GM20431 (cell line): Measurements from ENCODE around the gene F2RL2.

ENCODE experiments used
- in situ Hi-C: fragments of 300-500 bp; cut with MseI, MboI; formaldehyde crosslinking; loops from one replicate; pipeline ENCODE4 v1.15.0; 2020; ENCODE audit warnings: low sequenced_read_pairs; ENCODE audit not compliant: unreplicated experiment

F2RL2 gene

GRCh38 chr5:76625087-76625815, 2.0 kb upstream of the F2RL2 start:
- in situ Hi-C loops, result no loop called here

- in situ Hi-C loops, result no loop called here
These were observed 1.1 kb downstream of the F2RL2 start for GRCh38 chr5:76622076-76622475.

DNA sequence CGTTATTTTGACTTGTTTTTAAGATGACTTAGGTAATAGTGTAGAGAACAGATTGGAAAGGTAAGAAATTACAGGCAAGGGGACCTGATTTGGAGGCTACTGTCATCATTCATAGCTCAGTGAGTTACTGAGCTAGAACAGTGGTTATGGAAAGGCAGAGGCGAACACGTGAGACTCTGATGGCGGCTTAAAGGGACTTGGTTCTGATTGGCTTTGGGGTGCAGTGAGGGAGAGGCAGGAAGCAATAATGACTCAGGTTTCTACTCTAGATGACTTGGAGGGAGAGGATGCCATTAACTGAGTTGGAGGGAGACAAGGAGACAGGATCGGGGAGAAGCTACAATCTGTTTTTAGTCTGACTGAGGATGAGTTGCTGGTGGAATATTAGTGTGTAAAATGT, 3.0 kb downstream of the F2RL2 start:
- in situ Hi-C loops, result no loop called here

- in situ Hi-C loops, result no loop called here
These were observed 5.5 kb downstream of the F2RL2 start for GRCh38 chr5:76617675-76618074.

DNA sequence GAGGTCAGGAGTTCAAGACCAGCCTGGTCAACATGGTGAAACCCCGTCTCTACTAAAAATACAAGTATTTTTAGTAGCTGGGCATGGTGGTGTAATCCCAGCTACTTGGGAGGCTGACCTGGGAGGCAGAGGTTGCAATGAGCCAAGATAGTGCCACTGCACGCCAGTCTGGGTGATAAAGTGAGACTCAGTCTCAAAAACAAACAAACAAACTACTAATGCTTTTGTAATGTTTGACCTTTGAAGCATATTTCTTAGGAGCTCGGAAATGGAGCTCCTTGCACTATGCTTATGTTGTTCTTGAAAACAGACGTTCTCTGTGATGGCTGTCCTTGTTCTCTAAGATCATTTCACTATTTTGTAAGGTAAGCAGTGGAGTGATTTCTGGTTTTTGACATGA, 6.0 kb downstream of the F2RL2 start:
- in situ Hi-C loops, result no loop called here

DNA sequence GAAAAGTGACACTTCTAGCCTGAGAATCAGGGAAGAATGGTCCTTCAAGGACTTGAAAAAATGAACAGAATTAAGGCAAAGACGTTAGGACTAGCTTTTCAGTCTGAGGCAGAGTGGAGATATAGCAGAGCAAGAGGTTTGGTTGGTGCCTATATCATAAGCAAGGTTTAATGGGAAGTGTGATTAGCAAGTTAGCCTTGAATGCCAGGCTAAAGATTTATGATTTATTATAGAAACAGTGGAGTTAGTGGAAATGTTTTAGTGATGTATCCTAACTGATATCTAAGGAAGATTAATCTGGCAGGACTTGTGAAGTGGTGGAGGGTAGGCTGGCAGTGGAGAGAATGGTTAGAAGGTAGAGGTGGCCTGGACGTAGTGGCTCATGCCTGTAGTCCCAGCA, 7.0 kb downstream of the F2RL2 start:
- in situ Hi-C loops, result no loop called here

DNA sequence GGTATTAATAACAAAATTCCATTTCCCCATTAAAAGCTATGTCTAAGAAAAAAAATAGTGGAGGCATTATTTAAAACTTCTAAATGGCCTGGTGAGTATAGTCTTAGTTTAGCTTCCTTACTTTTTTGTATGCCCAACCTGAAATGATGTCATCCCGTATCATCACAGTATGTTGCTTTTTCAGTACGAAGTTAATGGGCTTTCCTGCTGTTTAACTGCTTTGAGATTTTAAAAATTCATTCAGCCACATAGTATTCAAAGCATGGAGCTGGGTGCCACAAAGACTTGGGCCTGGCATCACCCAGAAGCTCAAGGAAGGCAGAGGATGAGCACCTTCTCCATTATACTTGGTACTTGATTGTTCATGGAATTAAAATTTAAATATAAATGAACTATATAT, 7.4 kb downstream of the F2RL2 start:
- in situ Hi-C loops, result no loop called here

GRCh38 chr5:76612942-76613341, 10.3 kb downstream of the F2RL2 start:
- in situ Hi-C loops, result no loop called here

- in situ Hi-C loops, result no loop called here
These were observed 13.0 kb downstream of the F2RL2 start for GRCh38 chr5:76610196-76610595.

- in situ Hi-C loops, result loop anchor here (10.0 kb wide), 1 partner anchor 166 kb away; no protein-coding TSS in a partner anchor
These were observed 14.4 kb downstream of the F2RL2 start for GRCh38 chr5:76608833-76609232.

DNA sequence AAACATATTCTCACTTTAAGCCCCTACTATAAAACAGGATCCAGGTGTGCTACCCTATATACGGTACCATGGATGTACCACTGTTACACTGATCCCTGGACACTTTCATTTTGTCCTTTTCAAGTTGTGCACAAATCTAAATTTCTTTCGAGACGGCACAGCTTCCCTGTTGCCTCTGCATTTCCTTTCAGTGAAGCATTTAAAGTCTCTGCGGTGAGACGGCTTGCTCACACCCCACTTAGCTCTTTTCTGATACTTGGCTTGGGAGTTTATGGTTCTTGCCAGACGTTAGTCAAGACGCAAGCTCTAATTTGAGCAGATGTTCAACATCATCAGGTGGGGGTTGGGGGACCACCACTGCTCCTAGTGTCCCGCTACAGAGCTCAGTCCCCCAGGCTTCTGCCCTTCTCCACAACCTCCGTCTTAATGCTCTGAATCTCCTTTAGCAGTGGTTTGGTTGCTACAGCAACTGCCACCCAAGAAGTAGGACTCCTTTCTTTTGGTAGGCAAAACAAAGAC, 15.8 kb downstream of the F2RL2 start:
- in situ Hi-C loops, result loop anchor here (10.0 kb wide), 1 partner anchor 167 kb away; no protein-coding TSS in a partner anchor

GRCh38 chr5:76606701-76607100, 16.5 kb downstream of the F2RL2 start:
- in situ Hi-C loops, result loop anchor here (10.0 kb wide), 1 partner anchor 168 kb away; no protein-coding TSS in a partner anchor

DNA sequence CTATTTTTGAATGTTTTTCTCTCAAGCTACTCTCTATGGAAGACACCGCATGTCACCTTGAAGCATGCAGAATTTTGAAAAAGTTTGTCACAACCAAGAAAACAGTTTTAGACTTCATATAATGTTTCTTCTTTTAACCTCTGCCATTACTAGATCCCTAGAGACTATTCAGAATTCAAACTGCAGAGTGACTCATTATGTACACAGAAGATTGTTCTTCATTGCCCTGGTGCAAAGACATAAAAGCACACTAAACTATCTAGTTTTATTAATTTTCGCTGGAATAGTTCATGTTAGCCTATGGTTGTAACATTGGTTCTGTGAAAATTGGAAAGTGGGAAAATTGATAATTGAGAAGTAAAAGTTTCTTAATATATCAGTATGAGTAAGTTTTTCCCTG, 18.4 kb downstream of the F2RL2 start:
- in situ Hi-C loops, result loop anchor here (10.0 kb wide), 1 partner anchor 170 kb away; no protein-coding TSS in a partner anchor

GRCh38 chr5:76603991-76604390, 19.2 kb downstream of the F2RL2 start:
- in situ Hi-C loops, result loop anchor here (10.0 kb wide), 1 partner anchor 171 kb away; no protein-coding TSS in a partner anchor

- in situ Hi-C loops, result loop anchor here (10.0 kb wide), 1 partner anchor 173 kb away; no protein-coding TSS in a partner anchor
These were observed 21.0 kb downstream of the F2RL2 start for GRCh38 chr5:76602094-76602726.

DNA sequence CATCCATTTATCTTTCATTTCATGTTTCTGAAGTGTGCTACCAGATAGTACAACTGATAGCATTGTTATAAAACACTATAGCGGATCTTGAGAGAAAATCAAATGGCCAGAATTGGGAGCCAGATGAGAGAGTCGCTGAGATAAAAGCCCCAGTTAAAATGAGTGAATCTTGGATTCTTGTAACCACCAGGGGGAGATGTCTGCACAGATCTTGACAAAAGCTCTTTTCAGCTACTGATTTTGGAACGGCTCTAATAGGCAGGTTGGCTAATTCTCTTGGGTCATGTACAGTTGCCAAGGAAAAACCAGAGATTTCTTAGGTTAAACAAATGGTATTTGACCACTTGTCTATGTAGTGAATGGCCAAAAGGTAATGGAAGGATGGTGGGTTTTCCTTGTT, 21.7 kb downstream of the F2RL2 start:
- in situ Hi-C loops, result loop anchor here (10.0 kb wide), 1 partner anchor 173 kb away; no protein-coding TSS in a partner anchor

DNA sequence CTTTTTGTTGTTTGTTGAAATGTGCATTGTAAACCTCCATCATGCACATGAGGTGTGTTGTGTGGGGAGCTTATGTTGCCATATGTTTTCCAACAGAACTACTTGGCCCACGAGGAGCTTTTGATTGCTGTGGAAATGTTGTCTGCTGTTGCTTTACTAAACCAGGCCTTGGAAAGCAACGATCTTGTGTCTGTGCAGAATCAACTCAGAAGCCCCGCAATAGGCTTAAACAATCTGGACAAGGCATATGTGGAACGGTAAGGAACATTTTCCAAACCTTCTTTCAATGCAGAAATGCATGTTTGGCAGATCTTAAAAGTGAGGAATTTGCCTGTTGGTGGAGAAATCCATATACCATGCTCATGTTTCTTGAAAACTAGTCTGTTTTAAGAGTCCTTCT, 22.5 kb downstream of the F2RL2 start:
- in situ Hi-C loops, result loop anchor here (10.0 kb wide), 1 partner anchor 174 kb away; no protein-coding TSS in a partner anchor

- in situ Hi-C loops, result no loop called here
These were observed 24.7 kb downstream of the F2RL2 start for GRCh38 chr5:76598531-76598930.

DNA sequence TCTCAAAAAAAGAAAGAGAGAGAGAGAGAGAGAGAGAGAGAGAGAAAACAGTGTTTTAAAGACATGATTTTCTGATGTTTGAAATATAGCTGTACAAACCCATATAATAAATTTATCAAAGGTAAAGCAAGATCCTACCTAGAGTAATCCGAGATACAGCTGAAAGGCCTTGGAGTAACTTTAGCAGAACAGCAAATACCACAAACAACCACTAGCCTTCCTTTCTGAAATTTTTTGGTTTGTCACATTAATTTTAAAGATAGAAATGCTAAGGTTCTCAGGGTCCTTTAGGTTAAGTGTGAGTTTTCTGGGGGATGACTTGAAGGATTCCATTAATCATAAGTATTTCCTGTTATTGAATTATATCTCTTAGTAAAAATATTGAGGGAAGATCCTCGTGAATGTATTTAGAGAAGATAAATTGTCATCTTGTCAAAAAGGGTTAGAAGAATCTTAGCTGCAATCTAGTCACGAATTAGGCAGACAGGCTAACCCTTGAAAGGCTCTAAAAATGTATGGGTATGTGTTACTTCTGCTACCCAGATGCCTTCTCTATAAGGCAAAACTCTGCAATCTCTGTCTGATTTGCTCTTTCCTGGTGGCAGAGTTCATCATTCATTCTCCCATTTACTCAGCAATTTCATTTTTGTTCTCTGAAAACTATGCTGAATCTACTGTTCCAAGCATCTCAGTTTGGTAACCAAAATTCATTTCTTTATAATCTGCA, 27.3 kb downstream of the F2RL2 start:
- in situ Hi-C loops, result no loop called here

- in situ Hi-C loops, result no loop called here
These were observed 29.1 kb downstream of the F2RL2 start for GRCh38 chr5:76594107-76594506.
